ENCODE results near the gene GGTA1. TPM values are rescaled to one million over a fixed set of nuclear protein-coding genes. Genes with fewer than 3 reads are reported as not detected.

The GGTA1 gene
- total and polyA plus RNA-seq, 2 of the 8 experiments (the other 6 are each of a cell fraction or from before 2014, with no cell fraction given): not detected

DNA sequence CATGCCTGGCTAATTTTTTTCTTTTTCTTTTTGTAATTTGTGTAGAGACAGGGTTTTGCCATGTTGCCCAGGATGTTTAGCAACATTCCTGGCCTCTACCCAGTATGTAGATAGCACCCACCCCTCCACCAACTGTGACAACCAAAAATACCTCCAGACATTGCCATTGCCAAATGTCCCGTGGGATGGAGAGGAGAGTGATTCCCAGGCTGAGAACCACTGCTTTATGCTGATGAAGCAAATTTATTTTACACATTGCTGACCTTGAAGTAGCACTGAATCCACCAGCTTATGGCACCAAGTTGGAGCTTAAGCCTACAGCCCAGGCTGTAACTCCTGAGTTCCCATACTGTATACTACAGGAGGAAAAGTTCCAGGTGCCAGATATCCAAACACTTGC is 58.5 kb downstream of the GGTA1 start:
- CTCF ChIA-PET (ENCODE audit: partially characterized antibody): interaction anchor here (0.6 to 3.5 kb wide), 9 partner anchors 10 to 228 kb away, joined by 3 to 20 read pairs (median 7); no protein-coding TSS in a partner anchor
- FAIRE-seq: no peak

More for the DNA sequence above, 58.5 kb downstream of the GGTA1 start:
- H4K91ac ChIP-seq (replicated peaks; ENCODE audit: insufficient read length, low read length): no peak overlapping the region
- no peak overlapping the region for H4K5ac ChIP-seq (ENCODE audit: insufficient read length, low read depth, low read length)
- no peak overlapping the region for H3K4me2 ChIP-seq (ENCODE audit: insufficient read depth in 1 of 2, low read depth in 2 of 2, low read length in 2 of 2)
- no peak overlapping the region for H3K18ac ChIP-seq (ENCODE audit: extremely low read depth, low read length)
- TF ChIP-seq MAFK (IDR thresholded peaks at IDR 0.05; ENCODE audit: low read depth, low read length) (peak; percentile 27; the same call in 1 of the 2 replicates), TAF7 (optimal IDR thresholded peaks at IDR 0.05; ENCODE audit: borderline replicate concordance, low read depth, low read length) (no peak)
- H2BK15ac ChIP-seq (ENCODE audit: low read length): no peak overlapping the region
- no peak overlapping the region for H3K14ac ChIP-seq (ENCODE audit: insufficient read length)
- no peak overlapping the region for H4K8ac ChIP-seq (ENCODE audit: extremely low read depth, insufficient read depth, low read length)
- WGBS, 2 experiments (ENCODE audit: extremely low coverage in 1 of 2, insufficient coverage in 1 of 2, insufficient read length in 1 of 2, insufficient replicate concordance in 2 of 2, low coverage in 1 of 2, low lambda C conversion rate in 2 of 2, missing lambda C conversion rate in 1 of 2): 100% methylated on average over 1 of the region's 1 CpG; no CpG with 5 or more reads in 1 of the 2 experiments
- H3K56ac ChIP-seq (replicated peaks; ENCODE audit: insufficient read length, low read depth, low read length): no peak overlapping the region
- POLR2A ChIA-PET (ENCODE audit: partially characterized antibody): no interaction called here
- H3K23ac ChIP-seq (ENCODE audit: insufficient read length): no peak overlapping the region
- no peaks in the 10 kb centered on the region for H3K9me3 ChIP-seq (ENCODE audit: insufficient read depth in 2 of 2, low read depth in 1 of 2, low read length in 1 of 2)
- H3K23me2 ChIP-seq (ENCODE audit: low read depth, low read length): no peaks in the 10 kb centered on the region
- H4K20me1 ChIP-seq (replicated peaks in 1 of 2; ENCODE audit: control insufficient read depth in 1 of 2, insufficient read depth in 2 of 2, low read length in 2 of 2): no peaks in the 10 kb centered on the region
- no peaks in the 10 kb centered on the region for H3K79me1 ChIP-seq (ENCODE audit: low read depth, low read length)
- no peaks in the 10 kb centered on the region for H3K36me3 ChIP-seq (ENCODE audit: control insufficient read depth in 2 of 4, insufficient read depth in 4 of 4, low read length in 3 of 4)
- no peak overlapping the region for H2AFZ ChIP-seq (ENCODE audit: low read length)
- no peak overlapping the region for H2AK5ac ChIP-seq (ENCODE audit: low read depth, low read length)
- no peak overlapping the region for H2BK12ac ChIP-seq (ENCODE audit: low read depth, low read length)
- H3K27me3 ChIP-seq (replicated peaks in 1 of 4; ENCODE audit: control insufficient read depth in 3 of 4, extremely low read depth in 1 of 4, insufficient read depth in 3 of 4, low read length in 3 of 4): no peaks in the 10 kb centered on the region; a peak in 1 of 7 replicates
- H3K4ac ChIP-seq (replicated peaks; ENCODE audit: insufficient read length, low read depth, low read length): no peak overlapping the region
- H3K79me2 ChIP-seq (ENCODE audit: control insufficient read depth in 1 of 2, insufficient read depth in 2 of 2, low read length in 2 of 2): no peaks in the 10 kb centered on the region
- H2BK20ac ChIP-seq (ENCODE audit: low read length): no peak overlapping the region
- H2BK5ac ChIP-seq (ENCODE audit: low read depth, low read length): no peak overlapping the region
- H3K4me3 ChIP-seq (ENCODE audit: extremely low read depth in 1 of 4, insufficient read depth in 2 of 4, low read depth in 3 of 4, low read length in 4 of 4): no peak overlapping the region
- H2BK120ac ChIP-seq (replicated peaks; ENCODE audit: low read depth, low read length): no peak overlapping the region
- H3K27ac ChIP-seq (ENCODE audit: low read depth, low read length): no peak overlapping the region
- no peak for DNase-seq (ENCODE audit: low read depth in 1 of 2, low spot score in 2 of 2)
- H3K4me1 ChIP-seq (replicated peaks in 1 of 4; ENCODE audit: control insufficient read depth in 3 of 4, insufficient read depth in 4 of 4, low read length in 3 of 4): no peaks in the 10 kb centered on the region
- H3K9ac ChIP-seq (replicated peaks in 1 of 4; ENCODE audit: extremely low read depth in 1 of 4, low read depth in 3 of 4, low read length in 3 of 4): no peak overlapping the region

Data from H1 (cell line).